Activated naive CD4-positive, alpha-beta T cell treated with anti-CD3 and anti-CD28 coated beads, Interleukin-2, amount 10 ng/mL, durations not matched to agents 7 days and 5 days (primary cell): ENCODE data around the gene PBRM1.

ENCODE experiments used
- CTCF ChIA-PET: fragments of 350-600 bp; sonication (Branson Sonifier 250); formaldehyde crosslinking; loops from one replicate; lab custom pipeline; 2021; ENCODE audit warnings: antibody characterized with exemption; lab: Charles Lee
- DNase-seq: peaks from one replicate; pipeline ENCODE4 v3.0.0-alpha.2; 2020
- H3K27ac Mint-ChIP-seq: one replicate; pipeline ENCODE4 v1.8.0; 2021; ENCODE audit warnings: mild to moderate bottlenecking, moderate library complexity, mixed read lengths
- H3K27me3 Mint-ChIP-seq: one replicate; pipeline ENCODE4 v1.8.0; 2021; ENCODE audit warnings: mild to moderate bottlenecking, mixed read lengths
- H3K36me3 Mint-ChIP-seq: one replicate; pipeline ENCODE4 v1.8.0; 2021; ENCODE audit warnings: mixed read lengths
- H3K4me1 Mint-ChIP-seq: one replicate; pipeline ENCODE4 v1.8.0; 2021; ENCODE audit warnings: mixed read lengths
- H3K4me3 Mint-ChIP-seq: one replicate; pipeline ENCODE4 v1.8.0; 2021; ENCODE audit warnings: mild to moderate bottlenecking, moderate library complexity, mixed read lengths
- H3K9me3 Mint-ChIP-seq: one replicate; pipeline ENCODE4 v1.8.0; 2021; ENCODE audit warnings: mixed read lengths

The PBRM1 gene

GRCh38 chr3:52615166-52615565, 70.5 kb downstream of the PBRM1 start:
- CTCF ChIA-PET = no interaction called here
- H3K9me3 Mint-ChIP-seq = no peaks in the 10 kb centered on the region
- H3K4me1 Mint-ChIP-seq = peaks cover 4% of the 10 kb centered on the region
- no peak overlapping the region for H3K4me3 Mint-ChIP-seq
- no peak overlapping the region for H3K27ac Mint-ChIP-seq
- H3K27me3 Mint-ChIP-seq = no peaks in the 10 kb centered on the region
- no peak for DNase-seq
- H3K36me3 Mint-ChIP-seq = peaks cover 45% of the 10 kb centered on the region

GRCh38 chr3:52614689-52615088, 71.0 kb downstream of the PBRM1 start:
- H3K4me1 Mint-ChIP-seq = no peaks in the 10 kb centered on the region
- DNase-seq = no peak
- peaks cover 42% of the 10 kb centered on the region for H3K36me3 Mint-ChIP-seq
- H3K9me3 Mint-ChIP-seq = no peaks in the 10 kb centered on the region
- H3K4me3 Mint-ChIP-seq = no peak overlapping the region
- no peak overlapping the region for H3K27ac Mint-ChIP-seq
- CTCF ChIA-PET = no interaction called here
- no peaks in the 10 kb centered on the region for H3K27me3 Mint-ChIP-seq

- Mint-ChIP-seq H3K27me3 (no peaks in the 10 kb centered on the region), H3K9me3 (no peaks in the 10 kb centered on the region), H3K4me3 (no peak overlapping the region), H3K27ac (no peak overlapping the region), H3K36me3 (peaks cover 53% of the 10 kb centered on the region), H3K4me1 (no peaks in the 10 kb centered on the region)
- DNase-seq = no peak
- CTCF ChIA-PET = no interaction called here
Observed at GRCh38 chr3:52609316-52609815, 76.3 kb downstream of the PBRM1 start.

- H3K4me3 Mint-ChIP-seq = no peak overlapping the region
- H3K27ac Mint-ChIP-seq = no peak overlapping the region
- no peaks in the 10 kb centered on the region for H3K9me3 Mint-ChIP-seq
- no peaks in the 10 kb centered on the region for H3K27me3 Mint-ChIP-seq
- no peaks in the 10 kb centered on the region for H3K4me1 Mint-ChIP-seq
- CTCF ChIA-PET = no interaction called here
- no peak for DNase-seq
- peaks cover 64% of the 10 kb centered on the region for H3K36me3 Mint-ChIP-seq
Observed at GRCh38 chr3:52608337-52608736, 77.4 kb downstream of the PBRM1 start.

- no peak for DNase-seq
- Mint-ChIP-seq H3K9me3 (peaks cover 8% of the 10 kb centered on the region), H3K4me3 (no peak overlapping the region), H3K27me3 (no peaks in the 10 kb centered on the region), H3K4me1 (no peaks in the 10 kb centered on the region), H3K27ac (no peak overlapping the region), H3K36me3 (peaks cover 73% of the 10 kb centered on the region)
- CTCF ChIA-PET = no interaction called here
Observed at GRCh38 chr3:52606373-52607085, 79.2 kb downstream of the PBRM1 start.

- H3K4me1 Mint-ChIP-seq = no peaks in the 10 kb centered on the region
- H3K27ac Mint-ChIP-seq = no peak overlapping the region
- peaks cover 82% of the 10 kb centered on the region for H3K36me3 Mint-ChIP-seq
- no peaks in the 10 kb centered on the region for H3K27me3 Mint-ChIP-seq
- no peak overlapping the region for H3K4me3 Mint-ChIP-seq
- DNase-seq = no peak
- CTCF ChIA-PET = no interaction called here
- H3K9me3 Mint-ChIP-seq = peaks cover 20% of the 10 kb centered on the region
Observed at GRCh38 chr3:52600258-52600657, 85.5 kb downstream of the PBRM1 start.

- H3K36me3 Mint-ChIP-seq = peaks cover 73% of the 10 kb centered on the region
- H3K27me3 Mint-ChIP-seq = no peaks in the 10 kb centered on the region
- H3K27ac Mint-ChIP-seq = no peak overlapping the region
- H3K9me3 Mint-ChIP-seq = peaks cover 12% of the 10 kb centered on the region
- H3K4me1 Mint-ChIP-seq = no peaks in the 10 kb centered on the region
- DNase-seq = no peak
- no peak overlapping the region for H3K4me3 Mint-ChIP-seq
- CTCF ChIA-PET = no interaction called here
Observed at GRCh38 chr3:52596658-52597265, 89.0 kb downstream of the PBRM1 start.

GRCh38 chr3:52593103-52593502, 92.6 kb downstream of the PBRM1 start:
- H3K27ac Mint-ChIP-seq = no peak overlapping the region
- peaks cover 56% of the 10 kb centered on the region for H3K36me3 Mint-ChIP-seq
- no peaks in the 10 kb centered on the region for H3K27me3 Mint-ChIP-seq
- H3K9me3 Mint-ChIP-seq = no peaks in the 10 kb centered on the region
- H3K4me1 Mint-ChIP-seq = no peaks in the 10 kb centered on the region
- DNase-seq = no peak
- no peak overlapping the region for H3K4me3 Mint-ChIP-seq
- CTCF ChIA-PET = no interaction called here

GRCh38 chr3:52574056-52574965, 111.4 kb downstream of the PBRM1 start:
- Mint-ChIP-seq H3K27ac (no peak overlapping the region), H3K4me3 (no peak overlapping the region), H3K9me3 (no peaks in the 10 kb centered on the region), H3K36me3 (peaks cover 53% of the 10 kb centered on the region), H3K4me1 (no peaks in the 10 kb centered on the region), H3K27me3 (no peaks in the 10 kb centered on the region)
- DNase-seq = no peak
- CTCF ChIA-PET = interaction anchor here (0.9 kb wide), 1 partner anchor 14 kb away, joined by 3 read pairs; no protein-coding TSS in a partner anchor

GRCh38 chr3:52572221-52572620, 113.5 kb downstream of the PBRM1 start:
- H3K4me1 Mint-ChIP-seq = no peaks in the 10 kb centered on the region
- DNase-seq = no peak
- H3K27ac Mint-ChIP-seq = no peak overlapping the region
- no peaks in the 10 kb centered on the region for H3K9me3 Mint-ChIP-seq
- CTCF ChIA-PET = no interaction called here
- H3K4me3 Mint-ChIP-seq = no peak overlapping the region
- peaks cover 43% of the 10 kb centered on the region for H3K36me3 Mint-ChIP-seq
- H3K27me3 Mint-ChIP-seq = no peaks in the 10 kb centered on the region

- DNase-seq = no peak
- Mint-ChIP-seq H3K4me1 (no peaks in the 10 kb centered on the region), H3K36me3 (peaks cover 40% of the 10 kb centered on the region), H3K27ac (no peak overlapping the region), H3K27me3 (no peaks in the 10 kb centered on the region), H3K9me3 (no peaks in the 10 kb centered on the region), H3K4me3 (no peak overlapping the region)
- CTCF ChIA-PET = no interaction called here
Observed at GRCh38 chr3:52570076-52570475, 115.6 kb downstream of the PBRM1 start.

- CTCF ChIA-PET = no interaction called here
- H3K4me3 Mint-ChIP-seq = no peak overlapping the region
- H3K27ac Mint-ChIP-seq = peak overlapping the region; percentile 39
- H3K4me1 Mint-ChIP-seq = no peaks in the 10 kb centered on the region
- DNase-seq = no peak
- H3K27me3 Mint-ChIP-seq = no peaks in the 10 kb centered on the region
- peaks cover 33% of the 10 kb centered on the region for H3K36me3 Mint-ChIP-seq
- no peaks in the 10 kb centered on the region for H3K9me3 Mint-ChIP-seq
Observed at GRCh38 chr3:52568069-52568468, 117.6 kb downstream of the PBRM1 start.

- no peak for DNase-seq
- Mint-ChIP-seq H3K27ac (no peak overlapping the region), H3K4me1 (no peaks in the 10 kb centered on the region), H3K4me3 (no peak overlapping the region), H3K27me3 (no peaks in the 10 kb centered on the region), H3K36me3 (peaks cover 51% of the 10 kb centered on the region), H3K9me3 (no peaks in the 10 kb centered on the region)
- CTCF ChIA-PET = interaction anchor here (0.6 kb wide), 1 partner anchor 257 kb away, joined by 3 read pairs; no protein-coding TSS in a partner anchor
Observed at GRCh38 chr3:52563984-52564383, 121.7 kb downstream of the PBRM1 start.

- Mint-ChIP-seq H3K36me3 (peaks cover 55% of the 10 kb centered on the region), H3K9me3 (no peaks in the 10 kb centered on the region), H3K27ac (no peak overlapping the region), H3K4me1 (no peaks in the 10 kb centered on the region), H3K4me3 (no peak overlapping the region), H3K27me3 (no peaks in the 10 kb centered on the region)
- CTCF ChIA-PET = no interaction called here
- DNase-seq = no peak
Observed at GRCh38 chr3:52561028-52561747, 124.5 kb downstream of the PBRM1 start.
